SK-N-SH treated with all-trans-retinoic acid at 6 μM for 48 hours (cell line): ENCODE measurements around the gene METTL26.

Experiments used
- ATAC-seq: fragments of 200-7000 bp; cut with Tn5 transposase; 3 replicates; pipeline ENCODE4 v1.9.1; 2020; ENCODE audit warnings: mild to moderate bottlenecking, moderate library complexity
- ARNTL ChIP-seq: fragments of 450-650 bp; formaldehyde crosslinking; IDR thresholded peaks from 2 replicates; pipeline ENCODE4 v1.5.0; 2020; ENCODE audit warnings: low read depth, mild to moderate bottlenecking, moderate library complexity, borderline replicate concordance
- CREB5 ChIP-seq: fragments of 250-450 bp; sonication (Bioruptor Pico); IDR thresholded peaks from 2 replicates; pipeline ENCODE4 v1.5.1; 2020; ENCODE audit warnings: low read depth, mild to moderate bottlenecking, moderate library complexity
- CSDC2 ChIP-seq: fragments of 250-450 bp; sonication (Bioruptor Pico); IDR thresholded peaks from 2 replicates; pipeline ENCODE4 v1.5.0; 2020; ENCODE audit warnings: mild to moderate bottlenecking, moderate library complexity
- GLIS3 ChIP-seq: fragments of 250-450 bp; sonication (Bioruptor Pico); IDR thresholded peaks from 2 replicates; pipeline ENCODE4 v1.5.0; 2020; ENCODE audit warnings: mild to moderate bottlenecking, moderate library complexity
- ISL1 ChIP-seq: fragments of 250-450 bp; sonication (Bioruptor Pico); IDR thresholded peaks from 2 replicates; pipeline ENCODE4 v2.1.2; 2022; ENCODE audit warnings: mild to moderate bottlenecking, moderate library complexity
- OSR1 ChIP-seq: fragments of 250-450 bp; sonication (Bioruptor Pico); IDR thresholded peaks from 2 replicates; pipeline ENCODE4 v1.8.0; 2022; ENCODE audit warnings: moderate library complexity, mild to moderate bottlenecking, inconsistent platforms
- POU6F1 ChIP-seq: fragments of 250-450 bp; sonication (Bioruptor Pico); IDR thresholded peaks from 2 replicates; pipeline ENCODE4 v1.8.0; 2021; ENCODE audit warnings: low read depth, mild to moderate bottlenecking, moderate library complexity, borderline replicate concordance
- PPARA ChIP-seq: fragments of 250-450 bp; sonication (Bioruptor Pico); IDR thresholded peaks from 2 replicates; pipeline ENCODE4 v1.5.0; 2020; ENCODE audit warnings: mild to moderate bottlenecking, borderline replicate concordance
- RARB ChIP-seq: fragments of 250-450 bp; sonication (Bioruptor Pico); IDR thresholded peaks from 2 replicates; pipeline ENCODE4 v1.8.0; 2021; ENCODE audit warnings: mild to moderate bottlenecking, moderate library complexity
- SNAI2 ChIP-seq: fragments of 250-450 bp; sonication (Bioruptor Pico); IDR thresholded peaks from 2 replicates; pipeline ENCODE4 v1.5.0; 2020; ENCODE audit warnings: mild to moderate bottlenecking, moderate library complexity
- TCF4 ChIP-seq: fragments of 250-450 bp; sonication (Bioruptor Pico); IDR thresholded peaks from 2 replicates; pipeline ENCODE4 v1.8.0; 2021; ENCODE audit warnings: mild to moderate bottlenecking, moderate library complexity, borderline replicate concordance
- TOX ChIP-seq: fragments of 250-450 bp; sonication (Bioruptor Pico); IDR thresholded peaks from 2 replicates; pipeline ENCODE4 v1.8.0; 2021; ENCODE audit warnings: mild to moderate bottlenecking, moderate library complexity, borderline replicate concordance
- ZC3H10 ChIP-seq: fragments of 250-450 bp; sonication (Bioruptor Pico); IDR thresholded peaks from 2 replicates; pipeline ENCODE4 v1.5.1; 2021; ENCODE audit warnings: mild to moderate bottlenecking, moderate library complexity
- ZFP3 ChIP-seq: fragments of 250-450 bp; sonication (Bioruptor Pico); IDR thresholded peaks from 2 replicates; pipeline ENCODE4 v1.5.0; 2020; ENCODE audit warnings: mild to moderate bottlenecking, moderate library complexity
- ZFP30 ChIP-seq: fragments of 450-650 bp; formaldehyde crosslinking; IDR thresholded peaks from 2 replicates; pipeline ENCODE4 v1.5.0; 2022; ENCODE audit warnings: mild to moderate bottlenecking, moderate library complexity
- ZNF565 ChIP-seq: fragments of 450-650 bp; formaldehyde crosslinking; conservative IDR thresholded peaks from 2 replicates; pipeline ENCODE4 v1.5.0; 2020; ENCODE audit warnings: low read depth, mild to moderate bottlenecking, moderate library complexity
- ZNF8 ChIP-seq: fragments of 450-650 bp; formaldehyde crosslinking; IDR thresholded peaks from 2 replicates; pipeline ENCODE4 v1.5.0; 2020; ENCODE audit warnings: mild to moderate bottlenecking, moderate library complexity
- TF ChIP-seq, protein P1 (sequence below): fragments of 250-450 bp; sonication (Bioruptor Pico); IDR thresholded peaks from 2 replicates; pipeline ENCODE4 v1.5.1; 2021; ENCODE audit warnings: mild to moderate bottlenecking, moderate library complexity
- TF ChIP-seq, protein P2 (sequence below): fragments of 250-450 bp; sonication (Bioruptor Pico); IDR thresholded peaks from 2 replicates; pipeline ENCODE4 v1.8.0; 2020; ENCODE audit warnings: mild to moderate bottlenecking, moderate library complexity, borderline replicate concordance
- TF ChIP-seq, protein P3 (sequence below): fragments of 250-450 bp; sonication (Bioruptor Pico); IDR thresholded peaks from 2 replicates; pipeline ENCODE4 v1.5.0; 2020; ENCODE audit warnings: mild to moderate bottlenecking, moderate library complexity

The METTL26 gene

DNA sequence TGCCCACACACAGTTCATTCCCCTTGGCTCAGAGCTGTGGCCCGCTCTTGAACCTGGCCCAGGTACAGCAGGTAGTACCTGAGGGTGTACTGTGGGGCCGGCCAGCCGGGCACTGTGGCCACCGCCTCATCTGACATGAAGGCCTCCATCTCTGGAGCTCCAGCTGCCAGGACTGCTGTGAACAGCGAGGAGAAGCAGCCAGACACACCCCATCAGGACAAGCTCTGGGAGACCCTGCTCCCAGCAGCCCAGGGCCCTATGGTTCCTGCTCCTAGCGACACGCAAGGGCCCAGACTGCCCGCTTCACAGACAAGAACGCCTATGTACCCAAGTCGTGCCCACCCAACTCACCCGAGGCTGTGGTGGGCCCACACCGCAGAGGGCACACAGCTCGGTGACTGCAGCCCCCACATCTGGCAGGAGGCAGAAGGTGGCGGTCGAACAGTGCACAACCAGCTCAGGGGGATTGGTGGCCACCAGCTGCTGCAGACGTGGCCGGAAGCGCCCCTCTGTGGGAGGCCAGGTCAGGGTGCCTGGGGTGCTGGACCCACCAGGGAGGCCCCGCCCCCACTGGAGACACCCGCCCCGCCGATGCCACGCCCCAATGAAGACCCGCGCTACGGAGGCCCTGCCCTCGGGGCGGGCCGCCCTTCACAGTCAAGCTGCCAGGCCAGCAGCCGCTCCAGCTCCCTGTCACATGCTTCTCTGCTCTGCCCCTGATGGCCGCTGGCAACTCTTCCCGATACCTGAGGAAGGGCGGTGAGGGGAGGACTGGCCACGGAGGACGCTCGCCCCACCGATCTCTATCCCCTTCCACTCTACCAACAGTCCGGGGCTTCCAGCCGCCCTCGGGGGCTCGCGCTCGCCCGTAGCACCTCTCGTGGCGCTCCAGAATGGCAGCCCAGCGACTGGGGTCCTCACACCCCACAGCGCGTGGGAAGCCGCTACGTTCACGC is 43.0 kb upstream of the METTL26 start (continued):
- TF ChIP-seq POU6F1 (CRISPR knock-in tag) (no peak), TCF4 (CRISPR knock-in tag) (no peak), ZFP30 (CRISPR knock-in tag) (no peak), ZNF8 (CRISPR knock-in tag) (no peak)

- no peak for TF ChIP-seq ZFP30 (CRISPR knock-in tag)
- TF ChIP-seq ISL1 (CRISPR knock-in tag), result no peak
- TF ChIP-seq, protein P1, sequence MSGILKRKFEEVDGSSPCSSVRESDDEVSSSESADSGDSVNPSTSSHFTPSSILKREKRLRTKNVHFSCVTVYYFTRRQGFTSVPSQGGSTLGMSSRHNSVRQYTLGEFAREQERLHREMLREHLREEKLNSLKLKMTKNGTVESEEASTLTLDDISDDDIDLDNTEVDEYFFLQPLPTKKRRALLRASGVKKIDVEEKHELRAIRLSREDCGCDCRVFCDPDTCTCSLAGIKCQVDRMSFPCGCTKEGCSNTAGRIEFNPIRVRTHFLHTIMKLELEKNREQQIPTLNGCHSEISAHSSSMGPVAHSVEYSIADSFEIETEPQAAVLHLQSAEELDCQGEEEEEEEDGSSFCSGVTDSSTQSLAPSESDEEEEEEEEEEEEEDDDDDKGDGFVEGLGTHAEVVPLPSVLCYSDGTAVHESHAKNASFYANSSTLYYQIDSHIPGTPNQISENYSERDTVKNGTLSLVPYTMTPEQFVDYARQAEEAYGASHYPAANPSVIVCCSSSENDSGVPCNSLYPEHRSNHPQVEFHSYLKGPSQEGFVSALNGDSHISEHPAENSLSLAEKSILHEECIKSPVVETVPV (CRISPR knock-in tag), result no peak
- no peak for TF ChIP-seq ARNTL (CRISPR knock-in tag)
- TF ChIP-seq, protein P2, sequence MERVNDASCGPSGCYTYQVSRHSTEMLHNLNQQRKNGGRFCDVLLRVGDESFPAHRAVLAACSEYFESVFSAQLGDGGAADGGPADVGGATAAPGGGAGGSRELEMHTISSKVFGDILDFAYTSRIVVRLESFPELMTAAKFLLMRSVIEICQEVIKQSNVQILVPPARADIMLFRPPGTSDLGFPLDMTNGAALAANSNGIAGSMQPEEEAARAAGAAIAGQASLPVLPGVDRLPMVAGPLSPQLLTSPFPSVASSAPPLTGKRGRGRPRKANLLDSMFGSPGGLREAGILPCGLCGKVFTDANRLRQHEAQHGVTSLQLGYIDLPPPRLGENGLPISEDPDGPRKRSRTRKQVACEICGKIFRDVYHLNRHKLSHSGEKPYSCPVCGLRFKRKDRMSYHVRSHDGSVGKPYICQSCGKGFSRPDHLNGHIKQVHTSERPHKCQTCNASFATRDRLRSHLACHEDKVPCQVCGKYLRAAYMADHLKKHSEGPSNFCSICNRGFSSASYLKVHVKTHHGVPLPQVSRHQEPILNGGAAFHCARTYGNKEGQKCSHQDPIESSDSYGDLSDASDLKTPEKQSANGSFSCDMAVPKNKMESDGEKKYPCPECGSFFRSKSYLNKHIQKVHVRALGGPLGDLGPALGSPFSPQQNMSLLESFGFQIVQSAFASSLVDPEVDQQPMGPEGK (CRISPR knock-in tag), result no peak
- no peak for TF ChIP-seq RARB (CRISPR knock-in tag)
- TF ChIP-seq ZNF565, result no peak
- TF ChIP-seq GLIS3 (CRISPR knock-in tag), result no peak
- no peak for TF ChIP-seq OSR1
- TF ChIP-seq, protein P3, sequence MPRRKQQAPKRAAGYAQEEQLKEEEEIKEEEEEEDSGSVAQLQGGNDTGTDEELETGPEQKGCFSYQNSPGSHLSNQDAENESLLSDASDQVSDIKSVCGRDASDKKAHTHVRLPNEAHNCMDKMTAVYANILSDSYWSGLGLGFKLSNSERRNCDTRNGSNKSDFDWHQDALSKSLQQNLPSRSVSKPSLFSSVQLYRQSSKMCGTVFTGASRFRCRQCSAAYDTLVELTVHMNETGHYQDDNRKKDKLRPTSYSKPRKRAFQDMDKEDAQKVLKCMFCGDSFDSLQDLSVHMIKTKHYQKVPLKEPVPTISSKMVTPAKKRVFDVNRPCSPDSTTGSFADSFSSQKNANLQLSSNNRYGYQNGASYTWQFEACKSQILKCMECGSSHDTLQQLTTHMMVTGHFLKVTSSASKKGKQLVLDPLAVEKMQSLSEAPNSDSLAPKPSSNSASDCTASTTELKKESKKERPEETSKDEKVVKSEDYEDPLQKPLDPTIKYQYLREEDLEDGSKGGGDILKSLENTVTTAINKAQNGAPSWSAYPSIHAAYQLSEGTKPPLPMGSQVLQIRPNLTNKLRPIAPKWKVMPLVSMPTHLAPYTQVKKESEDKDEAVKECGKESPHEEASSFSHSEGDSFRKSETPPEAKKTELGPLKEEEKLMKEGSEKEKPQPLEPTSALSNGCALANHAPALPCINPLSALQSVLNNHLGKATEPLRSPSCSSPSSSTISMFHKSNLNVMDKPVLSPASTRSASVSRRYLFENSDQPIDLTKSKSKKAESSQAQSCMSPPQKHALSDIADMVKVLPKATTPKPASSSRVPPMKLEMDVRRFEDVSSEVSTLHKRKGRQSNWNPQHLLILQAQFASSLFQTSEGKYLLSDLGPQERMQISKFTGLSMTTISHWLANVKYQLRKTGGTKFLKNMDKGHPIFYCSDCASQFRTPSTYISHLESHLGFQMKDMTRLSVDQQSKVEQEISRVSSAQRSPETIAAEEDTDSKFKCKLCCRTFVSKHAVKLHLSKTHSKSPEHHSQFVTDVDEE (CRISPR knock-in tag), result no peak
- TF ChIP-seq ZC3H10, result no peak
- TF ChIP-seq ZFP3 (CRISPR knock-in tag), result no peak
- no peak for TF ChIP-seq SNAI2 (CRISPR knock-in tag)
- no peak for TF ChIP-seq PPARA (CRISPR knock-in tag)
- TF ChIP-seq TOX (CRISPR knock-in tag), result no peak
- no peak for TF ChIP-seq CREB5 (CRISPR knock-in tag)
- TF ChIP-seq CSDC2 (CRISPR knock-in tag), result no peak
- no peak for ATAC-seq
Measured at GRCh38 chr16:678209-678857, 42.2 kb upstream of the METTL26 start.
